A673 (cell line): ENCODE measurements around the gene NTN3.

Source experiments
- CTCF ChIP-seq: fragments of 300-800, 200-600 bp; sonication (generic); conservative IDR thresholded peaks from 2 replicates; pipeline ENCODE4 v1.5.1; 2017; ENCODE audit warnings: low read depth, mild to moderate bottlenecking, antibody characterized with exemption, low read length, moderate library complexity, mixed read lengths
- EZH2 ChIP-seq: fragments of 200-600 bp; sonication (generic); IDR thresholded peaks from 2 replicates; pipeline ENCODE4 v1.6.1; 2017; ENCODE audit warnings: borderline replicate concordance, low read depth, mild to moderate bottlenecking, mixed read lengths, antibody characterized with exemption, low read length; ENCODE audit not compliant: poor library complexity, severe bottlenecking

- TF ChIP-seq EZH2 (no peak), CTCF (no peak)
These were observed 37.8 kb downstream of the NTN3 start for GRCh38 chr16:2508722-2509400.
